HCT116 (cell line): ENCODE data around the gene GNAT1.

Experiments used
- EGR1 ChIP-seq: IDR thresholded peaks from 2 replicates; pipeline ENCODE4 v1.6.1; 2012; ENCODE audit warnings: low read depth
- EZH2 ChIP-seq: fragments of 200-600 bp; sonication (generic); IDR thresholded peaks from 2 replicates; pipeline ENCODE4 v1.6.1; 2017; ENCODE audit warnings: antibody characterized with exemption, mixed run types
- TF ChIP-seq, protein P1 (sequence below), 3 experiments: fragments of 200-600 bp in 1 of 3; sonication (generic) in 1 of 3; IDR thresholded peaks in 2 of 3; conservative IDR thresholded peaks in 1 of 3; 2 replicates each; pipeline ENCODE4 v1.5.1; 2012 to 2017; ENCODE audit warnings: low read depth in 2 of 3, low read length in 2 of 3, antibody characterized with exemption in 1 of 3, borderline replicate concordance in 1 of 3, control low read depth in 1 of 3, mild to moderate bottlenecking in 1 of 3, mixed read lengths in 1 of 3, mixed run types in 1 of 3, moderate library complexity in 1 of 3; ENCODE audit not compliant: insufficient read depth in 1 of 3
- TF ChIP-seq, protein P2 (sequence below): IDR thresholded peaks from 2 replicates; pipeline ENCODE4 v1.6.1; 2012

DNA sequence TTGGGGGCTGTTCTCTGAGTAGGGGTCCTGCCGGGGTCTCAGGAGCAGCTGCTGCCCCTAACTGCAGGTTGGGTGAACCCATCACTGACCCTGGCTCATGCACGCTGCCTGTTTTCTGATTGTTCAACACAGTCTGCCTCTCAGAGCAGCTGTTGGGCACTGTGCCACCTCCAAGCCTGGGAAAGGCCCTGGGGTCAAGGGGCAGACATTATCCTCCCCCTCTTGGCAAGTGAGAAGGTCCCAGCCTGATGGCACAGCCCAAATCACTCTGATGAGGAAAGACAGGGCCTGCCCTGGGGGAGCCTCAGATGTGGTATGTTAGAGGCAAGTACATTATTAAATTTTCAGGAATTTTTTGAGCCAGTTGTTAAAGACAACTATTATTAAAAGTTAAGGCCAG is 14.1 kb upstream of the GNAT1 start:
- TF ChIP-seq EZH2 (no peak), EGR1 (no peak)
- TF ChIP-seq, protein P1, sequence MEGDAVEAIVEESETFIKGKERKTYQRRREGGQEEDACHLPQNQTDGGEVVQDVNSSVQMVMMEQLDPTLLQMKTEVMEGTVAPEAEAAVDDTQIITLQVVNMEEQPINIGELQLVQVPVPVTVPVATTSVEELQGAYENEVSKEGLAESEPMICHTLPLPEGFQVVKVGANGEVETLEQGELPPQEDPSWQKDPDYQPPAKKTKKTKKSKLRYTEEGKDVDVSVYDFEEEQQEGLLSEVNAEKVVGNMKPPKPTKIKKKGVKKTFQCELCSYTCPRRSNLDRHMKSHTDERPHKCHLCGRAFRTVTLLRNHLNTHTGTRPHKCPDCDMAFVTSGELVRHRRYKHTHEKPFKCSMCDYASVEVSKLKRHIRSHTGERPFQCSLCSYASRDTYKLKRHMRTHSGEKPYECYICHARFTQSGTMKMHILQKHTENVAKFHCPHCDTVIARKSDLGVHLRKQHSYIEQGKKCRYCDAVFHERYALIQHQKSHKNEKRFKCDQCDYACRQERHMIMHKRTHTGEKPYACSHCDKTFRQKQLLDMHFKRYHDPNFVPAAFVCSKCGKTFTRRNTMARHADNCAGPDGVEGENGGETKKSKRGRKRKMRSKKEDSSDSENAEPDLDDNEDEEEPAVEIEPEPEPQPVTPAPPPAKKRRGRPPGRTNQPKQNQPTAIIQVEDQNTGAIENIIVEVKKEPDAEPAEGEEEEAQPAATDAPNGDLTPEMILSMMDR (IDR thresholded peaks at IDR 0.05 in 2 of 3, conservative IDR thresholded peaks at IDR 0.05 in 1 of 3; ENCODE audit: borderline replicate concordance in 1 of 3, insufficient read depth in 1 of 3, low read depth in 2 of 3, low read length in 2 of 3), result no peak
- TF ChIP-seq, protein P2, sequence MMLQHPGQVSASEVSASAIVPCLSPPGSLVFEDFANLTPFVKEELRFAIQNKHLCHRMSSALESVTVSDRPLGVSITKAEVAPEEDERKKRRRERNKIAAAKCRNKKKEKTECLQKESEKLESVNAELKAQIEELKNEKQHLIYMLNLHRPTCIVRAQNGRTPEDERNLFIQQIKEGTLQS, result no peak
